ENCODE measurements around the gene INTS4.
"Not testable (repeated sequence)": the region's sequence is repeated elsewhere in the genome, so short reads cannot be mapped to it uniquely, and the experiment has no call there.

The INTS4 gene

GRCh38 chr11:77994434-77995362, at the start of gene INTS4:
Gene INTS4 (minus strand): TSS chr11:77994668. CDS start chr11:77994643, 25 bp downstream.
- peak; percentile 99 for DNase-seq

DNA sequence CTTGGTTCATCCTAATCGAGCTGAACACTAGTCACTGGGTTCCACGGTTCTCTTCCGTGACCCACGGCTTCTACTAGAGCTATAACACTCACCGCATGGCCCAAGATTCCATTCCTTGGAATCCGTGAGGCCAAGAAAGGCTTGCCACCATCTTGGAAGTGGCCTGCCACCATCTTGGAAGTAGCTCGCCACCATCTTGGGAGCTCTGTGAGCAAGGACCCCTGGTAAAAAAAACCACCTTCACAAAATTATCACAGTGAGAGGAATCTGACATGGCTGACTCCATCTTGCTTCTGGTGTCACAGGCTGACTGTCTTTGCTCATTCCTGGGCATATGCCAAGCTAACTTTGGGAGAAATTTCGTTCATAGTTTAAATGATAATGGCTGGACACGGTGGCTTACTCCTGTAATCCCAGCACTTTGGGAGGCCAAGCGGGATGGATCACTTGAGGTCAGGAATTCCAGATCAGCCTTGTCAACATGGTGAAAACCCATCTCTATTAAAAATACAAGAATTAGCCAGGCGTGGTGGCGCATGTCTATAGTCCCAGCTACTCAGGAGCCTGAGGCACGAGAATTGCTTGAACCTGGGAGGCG, 47.5 kb upstream of the INTS4 start:
- DNase-seq: no peak

DNA sequence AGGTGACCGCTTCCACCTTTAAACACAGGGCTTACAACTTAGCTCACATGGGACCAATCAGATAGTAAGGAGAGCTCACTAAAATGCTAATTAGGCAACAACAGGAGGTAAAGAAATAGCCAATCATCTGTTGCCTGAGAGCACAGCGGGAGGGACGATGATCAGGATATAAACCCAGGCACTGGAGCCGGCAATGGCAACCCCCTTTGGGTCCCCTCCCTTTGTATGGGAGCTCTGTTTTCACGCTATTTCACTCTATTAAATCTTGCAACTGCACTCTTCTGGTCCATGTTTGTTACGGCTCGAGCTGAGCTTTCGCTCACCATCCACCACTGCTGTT, 46.9 kb upstream of the INTS4 start:
- not testable (repeated sequence) for DNase-seq

- DNase-seq: no peak
These were observed 46.4 kb upstream of the INTS4 start for GRCh38 chr11:78040691-78041379.

GRCh38 chr11:78039919-78040671, 45.6 kb upstream of the INTS4 start:
- DNase-seq: peak; percentile 60

DNA sequence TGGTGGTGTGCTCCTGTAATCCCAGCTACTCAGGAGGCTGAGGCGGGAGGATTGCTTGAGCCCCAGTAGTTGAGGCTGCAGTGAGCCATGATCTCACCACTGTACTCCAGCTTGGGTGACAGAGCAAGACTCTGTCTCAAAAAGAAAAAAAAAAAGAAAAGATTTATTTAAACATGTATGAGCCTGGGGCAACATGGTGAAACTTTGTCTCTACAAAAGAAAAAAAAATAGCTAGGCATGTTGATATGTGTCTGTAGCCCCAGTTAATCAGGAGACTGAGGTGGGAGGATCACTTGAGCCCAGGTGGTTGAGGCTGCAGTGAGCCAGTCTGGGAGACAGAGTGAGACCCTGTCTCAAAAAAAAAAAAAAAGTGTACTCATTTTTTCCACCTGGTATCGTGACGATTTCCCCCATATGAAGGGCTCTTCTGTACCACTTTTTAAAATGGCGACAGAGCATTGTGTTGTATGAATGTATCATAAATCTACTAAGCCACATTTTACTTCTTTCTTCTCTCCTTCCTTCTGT, 45.0 kb upstream of the INTS4 start:
- no peak for DNase-seq

DNA sequence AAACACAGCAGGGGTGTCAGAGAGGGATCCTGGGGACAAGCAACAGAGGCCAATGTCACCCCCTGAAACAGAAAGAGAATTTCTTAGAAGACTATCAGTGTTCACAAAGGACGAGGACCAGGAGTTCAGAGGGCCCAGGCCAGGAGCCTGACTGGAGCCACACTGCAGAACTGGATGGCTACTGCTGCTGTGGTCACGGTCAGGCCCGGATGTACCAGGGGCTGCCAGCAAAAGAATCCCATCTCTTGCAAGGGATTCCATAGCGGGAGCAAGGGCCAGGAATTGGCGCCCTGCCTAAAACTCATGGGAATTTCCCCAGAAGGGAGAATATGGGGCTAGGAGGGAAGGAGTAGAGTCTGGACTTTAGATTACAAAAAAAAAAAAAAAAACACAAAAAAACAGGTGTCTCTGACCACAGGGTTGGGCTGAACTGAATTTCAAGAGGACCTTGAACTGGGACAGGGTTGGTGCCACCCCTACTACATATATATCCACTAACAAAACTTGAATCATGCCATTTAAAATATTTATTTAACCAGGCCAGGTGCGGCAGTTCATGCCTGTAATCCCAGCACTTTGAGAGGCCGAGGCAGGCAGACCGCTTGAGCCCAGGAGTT, 44.3 kb upstream of the INTS4 start:
- DNase-seq: peak; percentile 32

- no peak for DNase-seq
These were observed 43.6 kb upstream of the INTS4 start for GRCh38 chr11:78037825-78038620.

GRCh38 chr11:78037056-78037455, 42.6 kb upstream of the INTS4 start:
- no peak for DNase-seq

GRCh38 chr11:78036313-78036712, 41.8 kb upstream of the INTS4 start:
- no peak for DNase-seq

DNA sequence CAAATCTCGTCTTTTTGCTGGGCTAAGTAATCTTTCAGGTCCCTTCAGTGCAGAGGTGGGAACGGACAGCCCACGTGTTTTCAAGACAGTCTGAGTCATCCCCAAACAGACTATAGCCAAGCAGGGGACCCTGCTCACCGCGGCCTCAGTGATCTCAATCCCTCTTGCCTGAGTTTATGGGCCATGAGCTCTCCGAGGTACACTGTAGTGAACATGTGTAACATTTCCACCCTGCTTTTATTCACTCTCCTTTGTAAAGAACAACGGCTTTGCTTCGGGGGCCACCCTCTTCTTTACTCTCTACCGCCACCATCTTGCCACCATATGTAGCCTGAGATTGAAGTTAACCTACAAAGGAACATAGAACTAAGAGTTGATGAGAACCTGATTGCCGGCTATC, 40.2 kb upstream of the INTS4 start:
- no peak for DNase-seq

DNA sequence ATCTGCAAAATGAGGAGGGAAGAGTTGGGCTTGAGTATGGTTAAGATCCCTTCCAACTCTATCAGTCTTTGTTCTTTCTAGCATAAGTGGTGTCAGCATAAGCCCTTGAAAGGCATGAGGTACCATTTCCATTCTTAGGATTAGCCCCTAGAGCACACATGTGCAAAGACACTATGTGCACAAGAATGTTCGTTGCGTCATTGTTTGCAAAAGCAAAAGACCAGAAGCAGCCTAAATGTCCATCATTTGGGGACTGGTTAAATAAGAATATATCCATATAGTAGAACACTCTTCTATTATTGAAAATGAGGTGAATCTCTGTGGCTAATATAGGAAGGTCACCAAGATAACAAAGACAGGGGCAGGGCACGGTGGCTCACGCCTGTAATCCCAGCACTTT, 38.6 kb upstream of the INTS4 start:
- no peak for DNase-seq

GRCh38 chr11:78032090-78032489, 37.6 kb upstream of the INTS4 start:
- DNase-seq: no peak

GRCh38 chr11:78031629-78032028, 37.2 kb upstream of the INTS4 start:
- no peak for DNase-seq

GRCh38 chr11:78030429-78031325, 36.2 kb upstream of the INTS4 start:
- DNase-seq: peak; percentile 98

DNA sequence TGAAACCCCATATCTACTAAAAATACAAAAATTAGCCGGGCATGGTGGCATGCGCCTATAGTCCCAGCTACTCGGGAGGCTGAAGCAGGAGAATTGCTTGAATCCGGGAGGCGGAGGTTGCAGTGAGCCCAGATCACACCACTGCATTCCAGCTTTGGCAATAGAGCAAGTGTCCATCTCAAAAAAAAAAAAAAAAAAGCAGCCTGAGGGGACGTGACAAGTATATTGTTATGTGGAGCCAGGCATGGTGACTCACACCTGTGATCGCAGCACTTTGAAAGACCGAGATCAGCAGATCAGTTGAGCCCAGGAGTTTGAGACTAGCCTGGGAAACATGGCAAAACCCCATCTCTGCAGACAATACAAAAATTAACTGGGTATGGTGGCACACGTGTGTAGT, 34.0 kb upstream of the INTS4 start:
- DNase-seq: not testable (repeated sequence)

- DNase-seq: no peak
These were observed 33.3 kb upstream of the INTS4 start for GRCh38 chr11:78027759-78028158.

DNA sequence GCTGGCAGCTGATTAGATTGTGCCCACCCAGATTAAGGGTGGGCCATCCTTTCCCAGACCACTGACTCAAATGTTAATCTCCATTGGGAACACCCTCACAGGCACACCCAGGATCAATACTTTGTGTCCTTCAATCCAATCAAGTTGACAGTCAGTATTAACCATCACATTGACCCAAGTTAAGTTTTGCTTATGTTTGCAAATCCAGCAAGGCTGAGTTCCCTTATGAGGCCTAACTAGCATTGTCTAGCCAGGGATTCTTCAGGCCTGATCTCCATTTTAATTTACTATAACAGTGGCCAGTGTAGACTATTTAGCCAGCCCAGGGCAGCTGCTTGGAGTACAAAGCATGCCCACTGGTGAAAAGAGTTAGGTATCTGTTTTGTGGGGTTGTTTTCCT, 30.9 kb upstream of the INTS4 start:
- DNase-seq: no peak

DNA sequence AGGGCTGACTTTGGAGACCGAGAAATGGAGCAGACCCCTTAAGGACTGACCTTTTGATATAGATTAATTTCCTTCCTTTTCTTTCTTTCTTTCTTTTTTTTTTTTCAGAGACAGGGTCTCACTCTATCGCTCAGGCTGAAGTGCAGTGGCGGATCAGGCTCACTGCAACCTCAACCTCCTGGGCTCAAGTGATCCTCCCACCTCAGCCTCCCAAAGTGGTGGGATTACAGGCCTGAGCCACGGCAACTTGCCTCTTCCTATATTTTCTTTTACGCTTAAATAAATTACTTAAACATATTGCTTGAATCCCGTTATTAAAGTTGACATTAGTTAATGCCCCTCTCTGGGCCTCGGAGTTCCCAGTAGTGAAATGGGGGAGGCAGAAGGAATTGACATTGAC, 29.0 kb upstream of the INTS4 start:
- no peak for DNase-seq

All from NCI-H2029 (cell line).